Stimulated activated CD4-positive, alpha-beta T cell treated with anti-CD3 and anti-CD28 coated beads, Interleukin-1b, Interleukin-23, amount 100 ng/mL, for 48 hours (primary cell): ENCODE results near the gene BCL11B.

Experiments used
- DNase-seq: peaks from one replicate; pipeline ENCODE4 v3.0.0-alpha.2; 2020

The BCL11B gene

GRCh38 chr14:99155173-99156089 is 116.6 kb downstream of the BCL11B start:
- no peak for DNase-seq

GRCh38 chr14:99150236-99150635 is 121.8 kb downstream of the BCL11B start:
- DNase-seq = no peak

GRCh38 chr14:99148861-99149610 is 123.0 kb downstream of the BCL11B start:
- DNase-seq = no peak

DNA sequence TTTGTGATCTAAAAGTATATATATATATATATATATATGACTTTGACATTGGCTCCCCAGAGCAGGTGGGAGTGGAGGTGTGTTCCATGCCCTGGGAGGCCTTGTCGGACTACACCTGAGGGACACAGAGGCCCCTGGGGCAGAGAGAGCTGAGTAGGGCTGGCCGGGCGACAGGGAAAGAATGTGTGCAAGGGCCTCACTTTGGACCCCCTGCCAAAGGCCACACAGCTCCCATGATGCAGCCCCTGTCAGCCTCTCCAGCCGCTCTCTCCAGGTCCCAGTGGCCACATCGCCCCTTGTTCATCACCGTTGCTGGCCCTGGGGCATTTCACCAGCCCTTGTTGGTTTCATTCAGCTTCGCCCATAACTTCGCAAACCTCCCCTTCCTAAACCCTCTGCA is 123.9 kb downstream of the BCL11B start:
- DNase-seq = no peak

- no peak for DNase-seq
These were observed 124.6 kb downstream of the BCL11B start for GRCh38 chr14:99147366-99147740.

- DNase-seq = no peak
These were observed 125.2 kb downstream of the BCL11B start for GRCh38 chr14:99146616-99147365.

DNA sequence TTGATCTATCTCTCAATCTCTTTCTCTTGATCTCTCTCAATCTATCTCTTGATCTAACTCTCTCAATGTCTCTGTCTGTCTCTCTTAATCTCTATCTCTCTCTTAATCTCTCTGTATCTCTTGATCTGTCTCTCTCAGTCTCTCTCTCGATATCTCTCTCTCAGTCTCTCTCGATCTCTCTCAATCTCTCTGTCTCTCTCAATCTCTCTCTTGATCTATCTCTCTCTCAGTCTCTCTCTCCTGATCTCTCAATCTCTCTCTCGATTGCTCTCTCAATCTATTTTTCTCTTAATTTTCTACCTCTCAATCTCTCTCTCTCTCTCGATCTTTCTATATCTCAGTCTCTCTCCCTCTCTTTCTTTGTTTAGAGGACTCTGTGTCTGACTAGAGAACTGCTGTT is 126.7 kb downstream of the BCL11B start:
- no peak for DNase-seq

- no peak for DNase-seq
These were observed 128.2 kb downstream of the BCL11B start for GRCh38 chr14:99143793-99144192.

- DNase-seq = no peak
These were observed 128.9 kb downstream of the BCL11B start for GRCh38 chr14:99143126-99143525.

GRCh38 chr14:99141236-99141635 is 130.8 kb downstream of the BCL11B start:
- DNase-seq = no peak

DNA sequence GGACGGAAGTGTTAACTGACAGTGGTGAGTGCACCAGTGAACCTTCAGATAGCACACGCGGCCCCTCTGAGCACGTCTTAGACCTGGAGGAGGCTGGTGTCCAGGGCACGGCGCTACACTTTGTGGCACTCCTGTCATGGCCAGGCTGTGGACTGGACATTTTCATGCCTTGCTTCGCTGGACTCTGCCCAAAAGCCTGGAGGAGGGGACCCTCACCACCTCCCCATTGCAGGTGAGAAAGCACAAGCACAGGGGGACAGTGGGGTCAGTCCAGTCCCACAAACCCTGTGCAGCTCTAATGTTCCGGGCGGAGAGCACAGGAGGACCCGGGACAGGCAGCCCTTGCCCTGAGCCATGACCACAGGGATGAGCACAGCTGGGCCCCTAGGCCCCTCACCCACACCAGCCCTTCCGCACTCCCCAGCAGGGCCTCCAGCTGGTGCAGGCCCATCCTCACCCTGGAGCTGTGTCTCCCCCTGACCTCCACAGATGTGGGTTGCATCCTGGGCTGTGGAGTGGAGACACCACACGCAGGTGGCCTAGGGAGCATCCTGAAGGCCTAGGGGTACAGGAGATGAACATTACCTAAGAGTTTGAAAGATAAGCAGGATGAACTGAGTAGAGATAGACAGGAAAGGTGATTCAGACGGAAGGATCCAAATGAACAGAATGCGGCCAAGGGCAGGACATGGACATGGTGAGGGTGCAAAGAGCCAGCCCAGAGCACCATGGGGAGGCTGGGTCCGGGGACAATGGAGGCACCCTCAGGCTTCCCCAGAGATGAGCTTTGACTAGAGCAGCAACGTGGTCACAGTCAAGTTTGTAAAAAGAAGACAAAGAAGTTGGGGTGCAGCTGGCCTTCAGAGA is 132.8 kb downstream of the BCL11B start:
- no peak for DNase-seq

DNA sequence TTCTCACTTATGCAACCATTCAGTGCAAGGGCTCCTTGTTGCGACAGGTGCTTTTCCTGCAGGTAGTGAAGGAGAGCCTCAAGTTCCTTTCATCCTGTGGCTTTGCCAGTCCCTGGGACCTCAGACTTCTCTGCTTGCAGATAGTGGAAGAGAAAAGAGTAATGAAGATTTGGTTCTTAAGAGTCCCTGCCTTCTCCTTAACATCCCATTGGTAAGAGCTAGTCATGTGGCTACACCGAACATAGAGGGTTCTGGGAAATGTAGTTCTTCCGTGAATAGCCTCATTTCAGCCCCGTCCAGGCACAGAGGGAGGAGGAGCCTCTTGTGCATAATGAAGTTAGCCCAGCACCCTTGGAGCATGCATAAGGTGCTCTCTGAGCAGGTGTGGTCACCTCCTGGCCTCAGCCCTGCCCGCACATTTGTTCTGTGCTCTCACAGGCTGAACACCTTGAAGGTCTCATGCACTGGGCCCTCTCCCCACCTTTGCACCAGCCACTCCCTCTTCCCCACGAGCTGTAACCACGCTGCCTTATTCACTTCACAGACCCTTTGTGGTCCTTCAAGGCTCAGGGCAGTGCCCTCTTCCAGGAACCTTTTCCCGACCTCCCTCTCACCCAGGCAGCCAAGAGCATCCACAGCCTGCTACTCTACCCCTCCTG is 134.0 kb downstream of the BCL11B start:
- DNase-seq = no peak

GRCh38 chr14:99137001-99137700 is 134.8 kb downstream of the BCL11B start:
- DNase-seq = no peak

DNA sequence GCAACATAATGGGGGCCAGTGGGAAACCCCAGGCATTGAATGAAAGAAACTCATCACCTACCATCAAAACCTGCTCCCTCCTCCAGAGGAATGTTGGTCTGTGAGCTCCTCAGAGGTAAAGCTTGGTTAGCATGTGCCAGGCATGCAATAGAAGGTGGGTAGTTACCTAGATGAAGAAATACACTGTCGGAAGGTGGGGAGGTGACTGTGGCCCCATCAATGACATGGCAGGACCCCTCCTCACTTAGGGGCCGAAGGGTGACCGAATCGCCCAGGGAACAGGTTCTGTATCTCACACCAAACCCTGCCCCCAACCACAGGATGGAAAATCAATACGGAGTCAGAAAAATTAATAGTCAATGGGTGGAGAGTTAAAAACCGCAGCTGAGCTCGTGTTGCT is 135.6 kb downstream of the BCL11B start:
- DNase-seq = no peak

- DNase-seq = no peak
These were observed 136.0 kb downstream of the BCL11B start for GRCh38 chr14:99136047-99136400.

DNA sequence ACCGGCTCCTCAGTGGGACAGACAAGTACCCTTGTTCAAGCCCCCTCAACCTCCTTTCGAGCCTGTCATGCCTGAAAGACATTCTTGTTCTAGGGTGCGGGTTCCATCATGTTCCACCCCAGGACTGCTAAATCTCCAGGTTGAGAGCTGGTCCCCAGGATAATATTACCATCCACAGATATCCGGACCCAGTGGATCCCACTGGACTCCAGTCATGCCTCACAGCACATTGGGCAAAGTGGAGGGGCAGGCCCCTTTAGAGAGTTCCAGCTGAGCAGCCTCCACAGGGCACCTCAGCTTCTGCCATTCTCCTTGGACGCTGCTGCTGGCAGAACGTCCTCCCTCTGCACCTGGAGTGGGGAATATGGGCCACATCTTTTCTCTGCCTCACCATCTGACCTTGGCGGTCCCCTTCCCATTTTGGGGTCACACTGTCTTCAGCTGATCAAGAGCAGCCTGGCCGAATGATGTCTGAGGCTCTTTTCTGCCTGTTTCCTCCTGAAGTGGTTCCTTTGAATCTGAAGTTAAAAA is 137.4 kb downstream of the BCL11B start:
- DNase-seq = no peak

DNA sequence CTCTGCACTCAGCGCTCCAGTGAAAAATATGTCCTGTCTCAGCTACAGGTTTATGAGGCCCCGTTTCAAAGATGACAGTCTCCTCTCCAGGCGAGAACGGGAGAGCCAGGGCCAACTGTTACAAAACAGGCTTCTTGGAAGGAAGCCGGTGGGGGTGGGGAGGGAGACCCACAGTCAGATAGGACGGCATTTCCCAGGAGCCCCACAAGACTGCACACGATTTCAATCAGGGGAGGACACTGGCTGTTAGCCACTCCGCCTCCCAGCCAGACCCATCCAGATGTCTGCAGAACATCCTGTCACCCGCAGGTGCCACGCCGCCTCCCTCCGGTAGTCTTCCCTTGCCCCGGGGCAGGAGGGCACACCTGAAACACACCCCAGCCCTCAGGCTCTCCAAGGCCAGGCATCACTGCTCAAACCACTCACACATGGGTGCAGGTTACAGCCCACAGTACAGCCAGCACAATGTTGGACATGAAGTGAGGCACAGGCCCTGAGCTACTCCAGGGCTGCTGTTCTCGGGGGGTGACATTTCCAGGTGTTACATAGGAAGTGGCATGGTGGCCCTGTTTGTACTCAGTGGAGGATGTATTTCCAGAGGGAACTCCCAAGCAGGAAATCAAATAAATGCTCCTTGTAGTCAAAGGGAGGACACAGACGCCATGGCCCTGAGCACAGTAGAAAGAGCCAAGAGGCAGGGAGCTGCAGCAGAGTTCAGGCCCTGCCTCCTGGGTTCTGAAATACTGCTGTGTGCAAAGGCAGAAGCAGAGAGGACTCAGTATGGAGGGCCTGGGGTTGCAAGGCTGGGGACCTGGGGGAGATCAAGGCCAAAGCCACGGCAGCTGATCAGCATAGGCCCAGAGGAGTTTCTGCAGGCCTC is 138.1 kb downstream of the BCL11B start:
- no peak for DNase-seq

DNA sequence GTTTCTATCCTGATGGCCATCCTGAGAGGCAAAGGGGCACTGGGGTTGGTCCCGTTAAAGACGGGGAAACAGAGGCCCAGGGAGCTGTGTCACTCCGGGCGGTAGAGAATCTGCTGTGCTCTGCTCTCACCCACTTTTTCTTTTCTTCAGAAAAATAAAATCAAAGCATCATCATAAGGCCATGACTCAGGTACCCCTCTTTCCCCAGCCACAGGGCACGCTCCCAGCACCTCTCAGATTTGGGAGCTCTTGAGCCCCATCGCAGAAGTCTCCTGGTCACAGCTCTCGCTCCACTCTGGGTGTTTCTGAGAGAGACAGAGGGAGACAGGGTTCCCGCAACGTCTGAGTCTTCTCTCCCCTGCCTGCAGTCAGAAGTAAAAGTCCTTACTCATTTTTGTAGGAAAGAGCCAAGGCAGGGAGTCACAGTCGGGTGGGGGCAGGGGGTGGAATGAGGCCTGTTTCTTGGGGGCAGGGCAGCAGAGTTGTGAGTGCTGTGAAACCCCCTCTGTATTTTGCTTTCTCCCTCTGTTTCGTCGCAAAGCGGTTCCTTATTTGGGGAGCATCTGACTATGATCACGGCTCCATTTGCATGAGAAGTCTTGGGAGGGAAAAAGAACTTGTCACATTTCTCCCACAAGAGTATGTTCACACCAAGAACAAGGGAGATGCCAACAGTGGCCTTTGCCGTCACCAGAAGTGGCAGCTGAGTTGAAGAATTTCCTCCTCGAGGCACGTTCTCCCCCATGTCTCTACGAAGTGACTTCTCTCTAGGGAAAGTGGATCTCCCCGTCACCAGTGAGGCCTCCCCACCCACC is 139.0 kb downstream of the BCL11B start:
- no peak for DNase-seq

DNA sequence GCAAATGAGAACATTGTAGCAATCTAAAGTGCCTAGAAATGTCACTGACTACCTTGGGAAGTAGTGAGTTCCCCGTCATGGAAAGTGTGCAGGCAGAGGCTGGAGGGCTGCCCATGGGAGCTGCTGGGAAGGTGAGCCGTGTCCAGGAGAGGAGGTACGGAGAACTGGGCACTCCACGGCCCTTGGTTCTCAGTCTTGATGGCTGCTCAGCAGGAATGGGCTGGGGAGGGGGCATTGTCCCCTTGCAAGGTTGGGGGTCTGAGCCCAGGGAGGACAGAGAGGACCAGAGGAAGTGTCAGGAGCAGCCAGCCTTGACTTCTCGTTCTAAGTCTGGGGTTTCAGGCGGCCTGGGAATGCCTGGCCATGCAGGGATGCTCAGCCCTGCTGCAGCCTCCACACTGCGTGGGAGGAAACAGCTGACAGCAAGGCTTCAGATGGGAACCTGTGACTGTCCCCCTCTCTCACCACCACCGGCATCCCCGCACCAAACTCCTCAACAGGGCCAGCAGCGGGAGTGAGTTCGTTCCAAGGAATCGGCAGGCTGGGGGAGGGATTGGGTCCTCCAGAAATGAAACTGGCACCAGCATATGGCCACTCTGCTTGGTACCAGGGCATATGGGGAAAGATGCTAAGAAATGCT is 140.2 kb downstream of the BCL11B start:
- DNase-seq = no peak
